ENCODE results near the gene STIM2. TPM values are rescaled to one million over a fixed set of nuclear protein-coding genes. Genes with fewer than 3 reads are reported as not detected.

STIM2 gene
- total RNA-seq, 4 donors from 2014 or later = 3.9 to 7.6 (median 4.9) TPM

DNA sequence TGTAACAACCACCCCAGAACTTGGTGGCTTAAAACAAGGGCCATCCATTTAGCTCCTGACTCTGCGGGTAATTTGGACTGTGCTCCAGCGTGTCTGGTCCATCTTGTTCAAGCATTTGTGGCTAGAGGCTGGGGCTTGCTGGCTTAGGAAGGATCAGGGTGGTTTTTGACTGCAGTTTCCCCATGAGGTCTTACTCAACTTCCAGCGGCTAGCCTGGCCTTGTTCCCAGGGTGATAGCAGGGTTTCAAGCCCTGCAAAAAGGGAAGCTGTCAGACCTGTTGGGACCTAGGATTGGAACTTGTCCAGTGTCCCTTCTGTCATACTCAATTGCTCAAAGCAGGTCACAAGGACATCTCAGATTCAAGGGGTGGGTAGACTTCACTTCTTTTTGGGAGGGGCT lies 205.9 kb downstream of the STIM2 start:
- in situ Hi-C loops (cut with MboI; ENCODE audit: low sequenced_read_pairs in 4 of 4) = no loop called here
- Histone ChIP-seq H3K4me3 (no peak overlapping the region), H3K36me3 (no peaks in the 10 kb centered on the region), H3K27me3 (no peaks in the 10 kb centered on the region), H3K9me3 (no peaks in the 10 kb centered on the region), H3K4me1 (no peaks in the 10 kb centered on the region), H3K27ac (no peak overlapping the region)
- ATAC-seq (no peak), DNase-seq (peak in 1 of 2 donors; percentile 29)
- TF ChIP-seq, protein P1, sequence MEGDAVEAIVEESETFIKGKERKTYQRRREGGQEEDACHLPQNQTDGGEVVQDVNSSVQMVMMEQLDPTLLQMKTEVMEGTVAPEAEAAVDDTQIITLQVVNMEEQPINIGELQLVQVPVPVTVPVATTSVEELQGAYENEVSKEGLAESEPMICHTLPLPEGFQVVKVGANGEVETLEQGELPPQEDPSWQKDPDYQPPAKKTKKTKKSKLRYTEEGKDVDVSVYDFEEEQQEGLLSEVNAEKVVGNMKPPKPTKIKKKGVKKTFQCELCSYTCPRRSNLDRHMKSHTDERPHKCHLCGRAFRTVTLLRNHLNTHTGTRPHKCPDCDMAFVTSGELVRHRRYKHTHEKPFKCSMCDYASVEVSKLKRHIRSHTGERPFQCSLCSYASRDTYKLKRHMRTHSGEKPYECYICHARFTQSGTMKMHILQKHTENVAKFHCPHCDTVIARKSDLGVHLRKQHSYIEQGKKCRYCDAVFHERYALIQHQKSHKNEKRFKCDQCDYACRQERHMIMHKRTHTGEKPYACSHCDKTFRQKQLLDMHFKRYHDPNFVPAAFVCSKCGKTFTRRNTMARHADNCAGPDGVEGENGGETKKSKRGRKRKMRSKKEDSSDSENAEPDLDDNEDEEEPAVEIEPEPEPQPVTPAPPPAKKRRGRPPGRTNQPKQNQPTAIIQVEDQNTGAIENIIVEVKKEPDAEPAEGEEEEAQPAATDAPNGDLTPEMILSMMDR (IDR thresholded peaks at IDR 0.05 in 4 of 5, conservative IDR thresholded peaks at IDR 0.05 in 1 of 5) = no peak
- TF ChIP-seq POLR2A (IDR thresholded peaks at IDR 0.05) = no peak
- intact Hi-C loops (cut with DNase I; ENCODE audit: low total_unique reads) = no loop called here

- no peak for TF ChIP-seq POLR2A (IDR thresholded peaks at IDR 0.05)
- TF ChIP-seq, protein P1 (IDR thresholded peaks at IDR 0.05 in 4 of 5, conservative IDR thresholded peaks at IDR 0.05 in 1 of 5) = no peak
- H3K4me1 ChIP-seq = no peaks in the 10 kb centered on the region
- in situ Hi-C loops (cut with MboI; ENCODE audit: low sequenced_read_pairs in 4 of 4) = no loop called here
- no peaks in the 10 kb centered on the region for H3K36me3 ChIP-seq
- no peaks in the 10 kb centered on the region for H3K9me3 ChIP-seq
- DNase-seq (no peak), ATAC-seq (no peak)
- no peak overlapping the region for H3K27ac ChIP-seq
- no peaks in the 10 kb centered on the region for H3K27me3 ChIP-seq
- H3K4me3 ChIP-seq = no peak overlapping the region
- intact Hi-C loops (cut with DNase I; ENCODE audit: low total_unique reads) = no loop called here
These were observed 207.7 kb downstream of the STIM2 start for GRCh38 chr4:27068151-27068867.

All from gastrocnemius medialis (tissue), 4 donors.